Astrocyte (in vitro differentiated cells and primary cell): ENCODE measurements around the gene UQCC3. TPM values are rescaled to one million over a fixed set of nuclear protein-coding genes. Genes with fewer than 3 reads are reported as not detected.

Experiments
- DNase-seq: peaks from one replicate; pipeline ENCODE4 v3.0.0-alpha.2; 2010; ENCODE audit warnings: low read depth
- FAIRE-seq: peaks from 2 replicates; lab custom pipeline; 2011; peaks lifted over from hg19 to GRCh38; lab: Jason Lieb, UNC
- H2AFZ ChIP-seq: 2 replicates; pipeline ENCODE4 v1.6.0; 2012; ENCODE audit warnings: low read depth, low read length, inconsistent platforms
- H3K27ac ChIP-seq: 2 replicates; pipeline ENCODE4 v1.5.1; 2011; ENCODE audit warnings: low read depth, low read length, inconsistent platforms
- H3K27me3 ChIP-seq: 2 replicates; pipeline ENCODE4 v1.6.0; 2011; ENCODE audit warnings: low read length, inconsistent platforms; ENCODE audit not compliant: insufficient read depth
- H3K36me3 ChIP-seq: 2 replicates; pipeline ENCODE4 v1.5.1; 2011; ENCODE audit warnings: low read length, inconsistent platforms; ENCODE audit not compliant: insufficient read depth
- H3K4me1 ChIP-seq: 2 replicates; pipeline ENCODE4 v1.5.1; 2011; ENCODE audit warnings: low read length, inconsistent platforms; ENCODE audit not compliant: insufficient read depth
- H3K4me2 ChIP-seq: 2 replicates; pipeline ENCODE4 v1.6.0; 2012; ENCODE audit warnings: low read length, inconsistent platforms
- H3K4me3 ChIP-seq: 2 replicates; pipeline ENCODE4 v1.5.1; 2011; ENCODE audit warnings: low read depth, mild to moderate bottlenecking, low read length, inconsistent platforms; ENCODE audit not compliant: insufficient read depth
- H3K79me2 ChIP-seq: 2 replicates; pipeline ENCODE4 v1.6.0; 2012; ENCODE audit warnings: mild to moderate bottlenecking, low read length, inconsistent platforms; ENCODE audit not compliant: insufficient read depth
- H3K9ac ChIP-seq: 2 replicates; pipeline ENCODE4 v1.6.0; 2012; ENCODE audit warnings: mild to moderate bottlenecking, low read length, inconsistent platforms
- H3K9me3 ChIP-seq: 2 replicates; pipeline ENCODE4 v1.5.1; 2012; ENCODE audit warnings: low read depth, mild to moderate bottlenecking, low read length, inconsistent platforms; ENCODE audit not compliant: insufficient read depth
- H4K20me1 ChIP-seq: 2 replicates; pipeline ENCODE4 v1.6.0; 2012; ENCODE audit warnings: low read length, inconsistent platforms; ENCODE audit not compliant: insufficient read depth
- H3K27ac Mint-ChIP-seq: one replicate; pipeline ENCODE4 v1.8.0; 2021; ENCODE audit warnings: mild to moderate bottlenecking, mixed read lengths; ENCODE audit not compliant: unreplicated experiment
- H3K27me3 Mint-ChIP-seq: one replicate; pipeline ENCODE4 v1.8.0; 2021; ENCODE audit warnings: low read depth, mixed read lengths; ENCODE audit not compliant: unreplicated experiment
- H3K36me3 Mint-ChIP-seq: one replicate; pipeline ENCODE4 v1.8.0; 2021; ENCODE audit warnings: low read depth, mixed read lengths; ENCODE audit not compliant: unreplicated experiment
- H3K4me1 Mint-ChIP-seq: one replicate; pipeline ENCODE4 v1.8.0; 2021; ENCODE audit warnings: low read depth, mixed read lengths; ENCODE audit not compliant: unreplicated experiment
- H3K4me3 Mint-ChIP-seq: one replicate; pipeline ENCODE4 v1.8.0; 2021; ENCODE audit warnings: mild to moderate bottlenecking, moderate library complexity, mixed read lengths; ENCODE audit not compliant: unreplicated experiment
- H3K9me3 Mint-ChIP-seq: one replicate; pipeline ENCODE4 v1.8.0; 2021; ENCODE audit warnings: mild to moderate bottlenecking, mixed read lengths; ENCODE audit not compliant: unreplicated experiment
- EZH2 ChIP-seq: IDR thresholded peaks from 2 replicates; pipeline ENCODE4 v1.6.1; 2012; ENCODE audit warnings: mild to moderate bottlenecking, low read length, inconsistent platforms; ENCODE audit not compliant: insufficient read depth
- total RNA-seq: library from RNA; stranded (reverse); gene quantifications from 2 replicates; pipeline ENCODE4 v1.2.1, GENCODE V29; 2021
- TF ChIP-seq, protein P1 (sequence below): IDR thresholded peaks from 2 replicates; pipeline ENCODE4 v1.5.1; 2011; ENCODE audit warnings: low read depth, mild to moderate bottlenecking, inconsistent platforms, low read length, moderate library complexity; ENCODE audit not compliant: insufficient read depth

The UQCC3 gene
- total RNA-seq, 1 donor from 2014 or later = 8.7 TPM

DNA sequence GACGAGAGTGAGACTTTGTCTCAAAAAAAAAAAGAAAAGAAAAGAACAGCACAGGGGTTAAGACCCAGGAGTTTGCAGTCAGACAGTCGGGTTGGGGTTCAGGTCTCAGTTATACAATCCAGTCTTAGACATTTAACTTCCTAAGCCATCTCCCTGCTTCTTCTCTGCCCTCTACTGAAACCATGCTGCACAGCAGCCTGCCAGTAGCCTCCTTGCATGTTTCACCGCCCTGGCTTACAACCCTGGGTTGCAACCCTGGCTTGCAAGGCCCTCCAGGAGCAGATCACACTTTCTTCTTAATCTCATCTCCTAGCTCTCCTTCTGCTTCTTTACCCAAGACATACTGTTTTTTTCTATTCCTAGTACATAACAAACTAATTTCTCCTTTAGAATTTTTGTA lies 43.8 kb upstream of the UQCC3 start:
- FAIRE-seq = no peak
- Mint-ChIP-seq H3K36me3 (peaks cover 27% of the 10 kb centered on the region), H3K27me3 (no peaks in the 10 kb centered on the region), H3K9me3 (no peaks in the 10 kb centered on the region), H3K4me1 (no peaks in the 10 kb centered on the region), H3K27ac (no peak overlapping the region), H3K4me3 (no peak overlapping the region)
- H3K36me3 ChIP-seq = peaks cover 62% of the 10 kb centered on the region
- H3K9ac ChIP-seq = no peak overlapping the region
- DNase-seq = no peak
- TF ChIP-seq, protein P1, sequence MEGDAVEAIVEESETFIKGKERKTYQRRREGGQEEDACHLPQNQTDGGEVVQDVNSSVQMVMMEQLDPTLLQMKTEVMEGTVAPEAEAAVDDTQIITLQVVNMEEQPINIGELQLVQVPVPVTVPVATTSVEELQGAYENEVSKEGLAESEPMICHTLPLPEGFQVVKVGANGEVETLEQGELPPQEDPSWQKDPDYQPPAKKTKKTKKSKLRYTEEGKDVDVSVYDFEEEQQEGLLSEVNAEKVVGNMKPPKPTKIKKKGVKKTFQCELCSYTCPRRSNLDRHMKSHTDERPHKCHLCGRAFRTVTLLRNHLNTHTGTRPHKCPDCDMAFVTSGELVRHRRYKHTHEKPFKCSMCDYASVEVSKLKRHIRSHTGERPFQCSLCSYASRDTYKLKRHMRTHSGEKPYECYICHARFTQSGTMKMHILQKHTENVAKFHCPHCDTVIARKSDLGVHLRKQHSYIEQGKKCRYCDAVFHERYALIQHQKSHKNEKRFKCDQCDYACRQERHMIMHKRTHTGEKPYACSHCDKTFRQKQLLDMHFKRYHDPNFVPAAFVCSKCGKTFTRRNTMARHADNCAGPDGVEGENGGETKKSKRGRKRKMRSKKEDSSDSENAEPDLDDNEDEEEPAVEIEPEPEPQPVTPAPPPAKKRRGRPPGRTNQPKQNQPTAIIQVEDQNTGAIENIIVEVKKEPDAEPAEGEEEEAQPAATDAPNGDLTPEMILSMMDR = no peak
- TF ChIP-seq EZH2 = no peak
- H3K27me3 ChIP-seq = no peaks in the 10 kb centered on the region
- no peaks in the 10 kb centered on the region for H3K9me3 ChIP-seq
- no peaks in the 10 kb centered on the region for H3K4me1 ChIP-seq
- H3K79me2 ChIP-seq = no peaks in the 10 kb centered on the region
- H3K4me3 ChIP-seq = no peak overlapping the region
- no peak overlapping the region for H3K27ac ChIP-seq
- no peak overlapping the region for H2AFZ ChIP-seq
- H3K4me2 ChIP-seq = no peak overlapping the region
- peaks cover 15% of the 10 kb centered on the region for H4K20me1 ChIP-seq

DNA sequence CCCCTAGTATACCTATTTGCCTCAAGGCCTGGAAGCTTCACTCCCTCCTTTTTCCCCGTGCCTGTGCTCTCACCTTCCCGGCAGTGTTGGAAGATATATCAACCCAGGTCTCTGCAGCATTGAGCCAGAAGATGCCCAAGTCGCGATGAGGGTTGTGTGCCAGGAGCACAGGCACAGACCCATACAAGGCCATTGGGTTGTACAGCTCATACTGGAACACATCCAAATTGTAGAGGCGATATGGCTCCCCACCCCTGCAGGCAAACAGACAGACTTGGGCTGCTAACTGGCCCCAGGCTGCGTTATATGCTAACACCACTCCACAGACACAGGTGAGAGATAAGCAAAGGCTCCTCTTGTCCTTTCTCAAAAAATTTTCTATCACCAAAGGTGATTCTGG lies 39.0 kb upstream of the UQCC3 start:
- no peak overlapping the region for H3K4me3 ChIP-seq
- no peak overlapping the region for H3K27ac ChIP-seq
- H4K20me1 ChIP-seq = peaks cover 28% of the 10 kb centered on the region
- no peak overlapping the region for H2AFZ ChIP-seq
- peaks cover 9% of the 10 kb centered on the region for H3K79me2 ChIP-seq
- TF ChIP-seq EZH2 = no peak
- TF ChIP-seq, protein P1 = no peak
- no peaks in the 10 kb centered on the region for H3K4me1 ChIP-seq
- Mint-ChIP-seq H3K4me3 (no peak overlapping the region), H3K36me3 (peaks cover 31% of the 10 kb centered on the region), H3K27me3 (no peaks in the 10 kb centered on the region), H3K27ac (no peak overlapping the region), H3K4me1 (no peaks in the 10 kb centered on the region), H3K9me3 (no peaks in the 10 kb centered on the region)
- H3K27me3 ChIP-seq = no peaks in the 10 kb centered on the region
- peaks cover 65% of the 10 kb centered on the region for H3K36me3 ChIP-seq
- FAIRE-seq (no peak), DNase-seq (no peak)
- no peak overlapping the region for H3K9ac ChIP-seq
- no peak overlapping the region for H3K4me2 ChIP-seq
- no peaks in the 10 kb centered on the region for H3K9me3 ChIP-seq

DNA sequence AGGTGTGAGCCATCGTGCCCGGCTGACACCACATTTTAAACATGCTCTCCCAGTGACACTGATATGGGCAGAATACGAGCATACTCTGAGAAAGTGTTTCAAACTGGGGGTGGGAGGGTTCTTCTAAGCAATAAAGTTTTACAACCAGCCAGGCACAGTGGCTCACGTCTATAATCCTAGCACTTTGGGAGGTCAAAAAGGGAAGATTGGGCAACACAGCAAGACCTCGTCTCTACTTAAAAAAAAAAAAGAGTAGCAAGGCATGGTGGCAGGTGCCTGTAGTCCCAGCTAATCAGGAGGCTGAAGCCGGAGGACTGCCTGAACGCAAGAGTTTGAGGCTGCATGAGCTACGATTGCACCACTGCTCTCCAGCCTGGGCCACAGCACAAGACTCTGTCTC lies 27.3 kb upstream of the UQCC3 start:
- Mint-ChIP-seq H3K4me3 (no peak overlapping the region), H3K27ac (peak overlapping the region; percentile 26), H3K9me3 (no peaks in the 10 kb centered on the region), H3K36me3 (peaks cover 7% of the 10 kb centered on the region), H3K4me1 (peaks cover 5% of the 10 kb centered on the region), H3K27me3 (no peaks in the 10 kb centered on the region)
- H3K79me2 ChIP-seq = peaks cover 77% of the 10 kb centered on the region
- no peaks in the 10 kb centered on the region for H3K27me3 ChIP-seq
- H3K4me1 ChIP-seq = peaks cover 3% of the 10 kb centered on the region
- DNase-seq (no peak), FAIRE-seq (no peak)
- no peak overlapping the region for H3K4me3 ChIP-seq
- H3K4me2 ChIP-seq = no peak overlapping the region
- no peak overlapping the region for H3K27ac ChIP-seq
- peaks cover 20% of the 10 kb centered on the region for H3K36me3 ChIP-seq
- H4K20me1 ChIP-seq = peaks cover 35% of the 10 kb centered on the region
- no peak overlapping the region for H3K9ac ChIP-seq
- TF ChIP-seq EZH2 = no peak
- TF ChIP-seq, protein P1 = no peak
- H2AFZ ChIP-seq = no peak overlapping the region
- no peaks in the 10 kb centered on the region for H3K9me3 ChIP-seq
